Nephron progenitor cell (in vitro differentiated cells): ENCODE results near the gene ZSCAN31.

Experiments
- DNase-seq: peaks from one replicate; pipeline ENCODE4 v3.0.0; 2021
- H3K27ac Mint-ChIP-seq: 2 replicates; pipeline ENCODE4 v1.8.0; 2021; ENCODE audit warnings: mild to moderate bottlenecking, moderate library complexity, mixed read lengths
- H3K27me3 Mint-ChIP-seq: 2 replicates; pipeline ENCODE4 v1.8.0; 2021; ENCODE audit warnings: mild to moderate bottlenecking, low read depth, mixed read lengths; ENCODE audit not compliant: poor library complexity
- H3K36me3 Mint-ChIP-seq: 2 replicates; pipeline ENCODE4 v1.8.0; 2021; ENCODE audit warnings: low read depth, mixed read lengths
- H3K4me1 Mint-ChIP-seq: 2 replicates; pipeline ENCODE4 v1.8.0; 2021; ENCODE audit warnings: mixed read lengths
- H3K4me3 Mint-ChIP-seq: 2 replicates; pipeline ENCODE4 v1.8.0; 2021; ENCODE audit warnings: mild to moderate bottlenecking, moderate library complexity, mixed read lengths
- H3K9me3 Mint-ChIP-seq: 2 replicates; pipeline ENCODE4 v1.8.0; 2021; ENCODE audit warnings: mild to moderate bottlenecking, moderate library complexity, mixed read lengths
- TF ChIP-seq, protein P1 (sequence below): fragments of 200-600 bp; sonication (generic); IDR thresholded peaks from 2 replicates; pipeline ENCODE4 v1.5.0; 2021; ENCODE audit warnings: antibody characterized with exemption

ZSCAN31 gene

DNA sequence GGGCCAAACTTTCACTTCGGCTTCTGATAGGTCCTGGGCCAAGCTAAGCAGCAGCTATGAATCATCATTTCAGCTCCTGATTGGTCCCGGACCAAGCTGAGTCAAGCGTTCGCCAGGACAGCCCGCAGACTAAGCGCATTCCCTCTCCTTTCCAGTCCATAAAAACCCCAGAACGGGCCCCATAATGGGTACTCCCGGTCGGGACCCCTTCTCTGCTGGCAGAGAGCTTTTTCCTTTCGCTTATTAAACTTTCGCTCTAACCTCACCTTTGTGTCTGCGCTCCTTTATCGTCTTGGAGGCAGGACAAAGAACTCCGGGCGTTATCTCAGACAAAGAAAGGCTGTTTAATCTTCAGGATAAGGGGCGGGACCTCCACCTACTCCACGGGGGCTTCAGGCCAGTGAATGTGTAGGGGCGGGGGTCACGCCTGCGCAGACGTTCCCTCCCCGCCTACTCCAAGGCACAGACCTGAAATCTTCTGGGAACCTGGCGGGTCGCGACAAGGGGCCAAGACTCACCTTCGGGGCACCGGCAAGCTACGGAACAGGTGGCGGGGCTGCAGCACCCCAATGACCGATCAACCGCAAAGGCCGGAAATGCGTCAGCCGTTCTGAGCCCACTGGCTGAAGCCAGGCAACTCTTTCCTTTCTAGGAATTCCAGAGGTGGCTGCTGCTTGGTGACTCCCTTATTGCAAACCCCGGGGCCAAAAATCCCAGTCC lies at the start of gene ZSCAN31:
Gene ZSCAN31 (minus strand): TSS at position 585 of the 720 bp plus-strand sequence. CDS start 6,465 bp downstream, outside the sequence.
- Mint-ChIP-seq H3K27ac (no peak within 1 kb of the TSS), H3K9me3 (peaks cover 28% of the 10 kb centered on the region), H3K4me1 (peaks cover 18% of the 10 kb centered on the region), H3K27me3 (peaks cover 7% of the 10 kb centered on the region), H3K36me3 (peaks cover 37% of the 10 kb centered on the region), H3K4me3 (no peak within 1 kb of the TSS)
- peak; percentile 79 for DNase-seq
- TF ChIP-seq, protein P1, sequence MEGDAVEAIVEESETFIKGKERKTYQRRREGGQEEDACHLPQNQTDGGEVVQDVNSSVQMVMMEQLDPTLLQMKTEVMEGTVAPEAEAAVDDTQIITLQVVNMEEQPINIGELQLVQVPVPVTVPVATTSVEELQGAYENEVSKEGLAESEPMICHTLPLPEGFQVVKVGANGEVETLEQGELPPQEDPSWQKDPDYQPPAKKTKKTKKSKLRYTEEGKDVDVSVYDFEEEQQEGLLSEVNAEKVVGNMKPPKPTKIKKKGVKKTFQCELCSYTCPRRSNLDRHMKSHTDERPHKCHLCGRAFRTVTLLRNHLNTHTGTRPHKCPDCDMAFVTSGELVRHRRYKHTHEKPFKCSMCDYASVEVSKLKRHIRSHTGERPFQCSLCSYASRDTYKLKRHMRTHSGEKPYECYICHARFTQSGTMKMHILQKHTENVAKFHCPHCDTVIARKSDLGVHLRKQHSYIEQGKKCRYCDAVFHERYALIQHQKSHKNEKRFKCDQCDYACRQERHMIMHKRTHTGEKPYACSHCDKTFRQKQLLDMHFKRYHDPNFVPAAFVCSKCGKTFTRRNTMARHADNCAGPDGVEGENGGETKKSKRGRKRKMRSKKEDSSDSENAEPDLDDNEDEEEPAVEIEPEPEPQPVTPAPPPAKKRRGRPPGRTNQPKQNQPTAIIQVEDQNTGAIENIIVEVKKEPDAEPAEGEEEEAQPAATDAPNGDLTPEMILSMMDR: no peak

DNA sequence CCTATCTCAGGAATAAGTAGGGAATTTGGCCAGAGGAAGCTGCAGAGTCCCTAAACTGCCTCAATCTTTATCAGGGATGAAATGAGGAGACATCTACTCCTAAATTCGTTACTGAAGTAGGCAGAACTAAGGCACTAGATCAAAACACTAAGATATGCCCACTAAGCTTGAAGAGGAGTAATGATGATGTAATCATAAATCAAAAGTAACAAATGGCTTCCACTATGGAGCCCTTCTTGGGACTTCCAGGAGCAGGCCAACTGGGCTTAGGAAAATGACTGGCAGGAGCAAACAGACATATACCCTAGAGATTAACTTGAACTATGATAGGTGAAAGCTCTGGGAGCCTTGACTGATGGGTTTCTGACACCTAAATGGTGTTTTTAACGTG lies 48.2 kb upstream of the ZSCAN31 start:
- no peak overlapping the region for H3K27ac Mint-ChIP-seq
- peaks cover 97% of the 10 kb centered on the region for H3K36me3 Mint-ChIP-seq
- TF ChIP-seq, protein P1: no peak
- no peaks in the 10 kb centered on the region for H3K27me3 Mint-ChIP-seq
- no peak for DNase-seq
- no peak overlapping the region for H3K4me3 Mint-ChIP-seq
- H3K4me1 Mint-ChIP-seq: peaks cover 48% of the 10 kb centered on the region
- peaks cover 36% of the 10 kb centered on the region for H3K9me3 Mint-ChIP-seq

DNA sequence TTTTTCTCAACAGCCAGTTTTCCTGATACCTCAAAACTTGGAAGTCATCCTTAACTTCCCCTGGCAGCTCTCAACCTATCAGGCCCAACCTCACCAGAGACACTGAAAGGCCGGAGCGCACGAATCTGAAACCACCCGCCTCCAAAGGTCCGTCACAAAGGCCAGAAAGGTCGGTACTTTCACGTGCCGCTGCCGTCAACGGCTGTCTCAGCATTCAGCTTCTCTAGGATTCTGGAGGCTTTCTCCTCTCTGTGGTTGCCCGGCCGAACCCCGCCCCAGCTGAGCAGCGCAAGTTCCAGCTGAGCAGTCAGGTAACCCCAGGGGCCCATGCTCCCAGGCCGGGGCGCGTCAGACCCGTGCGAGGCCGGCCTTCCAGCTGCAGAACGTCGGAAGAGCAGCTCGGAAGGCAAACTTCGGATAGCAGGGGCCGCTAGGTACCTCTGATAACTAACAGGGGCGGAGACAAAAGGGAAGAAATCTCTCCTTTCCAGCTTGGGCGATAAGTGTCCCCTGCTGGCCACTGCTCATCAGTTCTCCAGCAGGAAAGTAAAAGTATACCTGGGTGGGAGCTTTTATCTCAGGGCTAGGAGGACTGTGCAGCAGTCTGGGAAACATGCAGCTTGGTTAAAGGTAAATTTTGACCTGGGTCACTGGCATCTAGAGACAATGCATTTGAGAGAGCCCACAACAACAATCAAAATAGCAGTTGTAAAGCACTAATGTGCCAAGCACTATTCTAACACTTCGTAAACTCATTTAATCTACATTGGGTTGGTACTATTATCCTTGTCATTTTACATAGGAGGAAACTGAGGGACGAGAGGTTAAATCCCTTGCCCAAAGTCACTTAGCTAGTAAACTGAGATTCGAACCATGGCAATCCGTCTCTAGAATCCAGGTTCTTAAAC lies 47.5 kb upstream of the ZSCAN31 start:
- peak; percentile 80 for DNase-seq
- H3K4me3 Mint-ChIP-seq: peak overlapping the region; percentile 81
- H3K27ac Mint-ChIP-seq: peak overlapping the region; percentile 91
- TF ChIP-seq, protein P1: peak; percentile 45
- no peaks in the 10 kb centered on the region for H3K27me3 Mint-ChIP-seq
- peaks cover 45% of the 10 kb centered on the region for H3K4me1 Mint-ChIP-seq
- peaks cover 98% of the 10 kb centered on the region for H3K36me3 Mint-ChIP-seq
- peaks cover 38% of the 10 kb centered on the region for H3K9me3 Mint-ChIP-seq

DNA sequence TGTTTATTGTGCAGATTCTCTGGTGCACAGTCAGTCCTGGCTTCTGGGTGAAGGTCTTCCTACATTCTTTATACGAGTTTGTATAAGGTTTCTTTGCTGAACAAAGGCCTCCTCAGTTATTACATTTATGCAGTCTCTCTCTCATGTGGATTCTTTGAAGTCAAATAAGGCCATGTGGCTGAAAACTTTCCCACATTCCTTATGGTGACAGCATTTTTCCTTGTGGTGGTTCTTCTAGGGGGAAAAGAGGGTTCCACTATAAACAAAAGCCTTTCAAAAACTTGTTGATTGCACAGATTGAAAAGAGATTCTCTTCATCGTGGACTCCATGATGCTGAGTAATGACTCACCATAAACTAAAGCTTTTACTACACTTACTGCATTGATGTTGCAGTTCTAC lies 44.4 kb upstream of the ZSCAN31 start:
- Mint-ChIP-seq H3K27ac (no peak overlapping the region), H3K4me1 (peaks cover 29% of the 10 kb centered on the region), H3K27me3 (peaks cover 2% of the 10 kb centered on the region), H3K4me3 (no peak overlapping the region), H3K9me3 (peaks cover 50% of the 10 kb centered on the region), H3K36me3 (peaks cover 86% of the 10 kb centered on the region)
- DNase-seq: no peak
- TF ChIP-seq, protein P1: no peak

DNA sequence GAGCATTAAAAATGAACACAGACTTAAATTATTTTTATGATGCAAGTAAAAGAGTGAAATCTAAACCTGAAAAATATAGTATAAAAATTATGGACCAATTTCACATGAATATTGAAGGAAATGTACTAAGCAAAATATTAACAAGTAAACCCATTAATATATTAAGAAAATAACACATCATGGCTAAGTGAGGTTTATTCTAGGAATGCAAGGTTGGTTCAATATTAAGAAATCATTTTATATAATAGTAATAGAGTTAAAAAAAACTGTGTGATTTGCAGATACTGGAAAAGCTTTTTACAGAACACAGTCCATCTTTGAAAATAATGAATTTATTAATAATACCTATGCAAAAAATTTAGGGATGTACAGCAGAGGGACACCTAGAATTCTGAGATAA lies 42.7 kb upstream of the ZSCAN31 start:
- Mint-ChIP-seq H3K36me3 (peaks cover 81% of the 10 kb centered on the region), H3K4me3 (no peak overlapping the region), H3K27me3 (peaks cover 2% of the 10 kb centered on the region), H3K4me1 (peaks cover 16% of the 10 kb centered on the region), H3K27ac (no peak overlapping the region), H3K9me3 (peaks cover 50% of the 10 kb centered on the region)
- DNase-seq: no peak
- TF ChIP-seq, protein P1: no peak
